Vagina (tissue), 2 donors: ENCODE measurements around the gene NSD2.

Experiments
- POLR2A ChIP-seq, 2 donors: fragments of 450-650 bp; IDR thresholded peaks; one replicate each; pipeline ENCODE4 v1.6.1; 2017; ENCODE audit warnings: antibody characterized with exemption in 2 of 2, mild to moderate bottlenecking in 2 of 2, moderate library complexity in 2 of 2
- POLR2AphosphoS5 ChIP-seq, 2 donors: sonication (generic); formaldehyde crosslinking; IDR thresholded peaks; one replicate each; pipeline ENCODE4 v1.9.0; 2017; ENCODE audit warnings: antibody characterized with exemption in 2 of 2, mild to moderate bottlenecking in 2 of 2, low read depth in 1 of 2; ENCODE audit not compliant: insufficient read depth in 1 of 2

GRCh38 chr4:2007804-2008670 is 136.8 kb downstream of the NSD2 start:
- TF ChIP-seq POLR2AphosphoS5 (IDR thresholded peaks at IDR 0.05; ENCODE audit: insufficient read depth in 1 of 2, low read depth in 1 of 2) (no peak), POLR2A (IDR thresholded peaks at IDR 0.05) (no peak)
